Duodenal mucosa (tissue), 2 donors: ENCODE data around the gene ITCH.
"Not testable (repeated sequence)": the region's sequence is repeated elsewhere in the genome, so short reads cannot be mapped to it uniquely, and the experiment has no call there.

ENCODE experiments used
- H3K27ac ChIP-seq: one replicate; pipeline ENCODE4 v1.7.0; 2013; ENCODE audit warnings: low read depth, low read length
- H3K27me3 ChIP-seq, 2 donors: one replicate each; pipeline ENCODE4 v1.7.0; 2013; ENCODE audit warnings: low read length in 2 of 2, control low read depth in 1 of 2; ENCODE audit not compliant: insufficient read depth in 2 of 2, control insufficient read depth in 1 of 2
- H3K36me3 ChIP-seq, 2 donors: one replicate each; pipeline ENCODE4 v1.7.0; 2013; ENCODE audit warnings: low read length in 2 of 2, control low read depth in 1 of 2; ENCODE audit not compliant: insufficient read depth in 2 of 2, control insufficient read depth in 1 of 2
- H3K4me1 ChIP-seq, 2 donors: one replicate each; pipeline ENCODE4 v1.7.0; 2013; ENCODE audit warnings: low read length in 2 of 2, control low read depth in 1 of 2; ENCODE audit not compliant: insufficient read depth in 2 of 2, control insufficient read depth in 1 of 2
- H3K4me3 ChIP-seq, 2 donors: one replicate each; pipeline ENCODE4 v1.7.0; 2013; ENCODE audit warnings: low read length in 2 of 2, low read depth in 1 of 2
- H3K9ac ChIP-seq, 2 donors: one replicate each; pipeline ENCODE4 v1.7.0; 2013; ENCODE audit warnings: low read length in 2 of 2, low read depth in 1 of 2
- H3K9me3 ChIP-seq, 2 donors: one replicate each; pipeline ENCODE4 v1.7.0; 2013; ENCODE audit warnings: low read length in 2 of 2, control low read depth in 1 of 2; ENCODE audit not compliant: control insufficient read depth in 1 of 2

ITCH gene

GRCh38 chr20:34363062-34363464 is at the start of gene ITCH:
Gene ITCH, plus strand, starts transcription at chr20:34363273. Its CDS starts 30,539 bp downstream, at chr20:34393812.
- Histone ChIP-seq H3K9ac (peak within 1 kb of the TSS; percentile 79 to 88), H3K36me3 (no peaks in the 10 kb centered on the region), H3K27ac (peak within 1 kb of the TSS; percentile 89), H3K9me3 (no peaks in the 10 kb centered on the region), H3K4me1 (peaks cover 23 to 34% of the 10 kb centered on the region in 2 donors), H3K4me3 (peak within 1 kb of the TSS; percentile 67 to 68), H3K27me3 (no peaks in the 10 kb centered on the region)

- H3K9me3 ChIP-seq = no peaks in the 10 kb centered on the region
- H3K36me3 ChIP-seq = no peaks in the 10 kb centered on the region
- H3K9ac ChIP-seq = no peak overlapping the region
- H3K4me1 ChIP-seq = peaks cover 18 to 21% of the 10 kb centered on the region in 2 donors
- no peak overlapping the region for H3K27ac ChIP-seq
- H3K27me3 ChIP-seq = peaks cover 0 to 9% of the 10 kb centered on the region in 2 donors
- no peak overlapping the region for H3K4me3 ChIP-seq
These were observed 47.8 kb upstream of the ITCH start for GRCh38 chr20:34315236-34315635.

- peaks cover 0 to 9% of the 10 kb centered on the region in 2 donors for H3K27me3 ChIP-seq
- no peak overlapping the region for H3K4me3 ChIP-seq
- no peaks in the 10 kb centered on the region for H3K9me3 ChIP-seq
- no peak overlapping the region for H3K9ac ChIP-seq
- H3K27ac ChIP-seq = no peak overlapping the region
- H3K4me1 ChIP-seq = peaks cover 12 to 14% of the 10 kb centered on the region in 2 donors
- H3K36me3 ChIP-seq = no peaks in the 10 kb centered on the region
These were observed 46.8 kb upstream of the ITCH start for GRCh38 chr20:34316196-34316814.

- Histone ChIP-seq H3K9ac (no peak overlapping the region), H3K4me1 (no peaks in the 10 kb centered on the region), H3K4me3 (no peak overlapping the region), H3K27me3 (no peaks in the 10 kb centered on the region), H3K27ac (no peak overlapping the region), H3K36me3 (no peaks in the 10 kb centered on the region), H3K9me3 (no peaks in the 10 kb centered on the region)
These were observed 44.2 kb upstream of the ITCH start for GRCh38 chr20:34318609-34319443.

- no peak overlapping the region for H3K4me3 ChIP-seq
- H3K36me3 ChIP-seq = no peaks in the 10 kb centered on the region
- H3K27ac ChIP-seq = no peak overlapping the region
- no peaks in the 10 kb centered on the region for H3K4me1 ChIP-seq
- no peaks in the 10 kb centered on the region for H3K27me3 ChIP-seq
- H3K9ac ChIP-seq = no peak overlapping the region
- no peaks in the 10 kb centered on the region for H3K9me3 ChIP-seq
These were observed 42.2 kb upstream of the ITCH start for GRCh38 chr20:34320861-34321260.

GRCh38 chr20:34322267-34323105 is 40.6 kb upstream of the ITCH start:
- Histone ChIP-seq H3K4me1 (no peaks in the 10 kb centered on the region), H3K9me3 (no peaks in the 10 kb centered on the region), H3K36me3 (no peaks in the 10 kb centered on the region), H3K9ac (no peak overlapping the region), H3K27ac (no peak overlapping the region), H3K27me3 (no peaks in the 10 kb centered on the region), H3K4me3 (no peak overlapping the region)

GRCh38 chr20:34324541-34324940 is 38.5 kb upstream of the ITCH start:
- Histone ChIP-seq H3K4me1 (no peaks in the 10 kb centered on the region), H3K27ac (no peak overlapping the region), H3K36me3 (no peaks in the 10 kb centered on the region), H3K27me3 (no peaks in the 10 kb centered on the region), H3K9ac (no peak overlapping the region), H3K4me3 (no peak overlapping the region), H3K9me3 (no peaks in the 10 kb centered on the region)

GRCh38 chr20:34328207-34328606 is 34.9 kb upstream of the ITCH start:
- not testable (repeated sequence) for H3K9ac ChIP-seq, H3K9me3 ChIP-seq, H3K4me1 ChIP-seq, H3K4me3 ChIP-seq, H3K36me3 ChIP-seq, H3K27ac ChIP-seq, H3K27me3 ChIP-seq

- Histone ChIP-seq H3K4me1 (peaks cover 0 to 4% of the 10 kb centered on the region in 2 donors), H3K36me3 (no peaks in the 10 kb centered on the region), H3K9ac (no peak overlapping the region), H3K27ac (no peak overlapping the region), H3K27me3 (no peaks in the 10 kb centered on the region), H3K4me3 (no peak overlapping the region), H3K9me3 (no peaks in the 10 kb centered on the region)
These were observed 34.0 kb upstream of the ITCH start for GRCh38 chr20:34328928-34329677.
